H1 (cell line): ENCODE data around the gene SLC1A7. TPM values are rescaled to one million over a fixed set of nuclear protein-coding genes. Genes with fewer than 3 reads are reported as not detected.

Experiments used
- CTCF ChIA-PET: fragments of 300-600 bp; sonication (Branson Sonifier 250); formaldehyde crosslinking; loops from one replicate; lab custom pipeline; 2021; ENCODE audit not compliant: partially characterized antibody; lab: Charles Lee
- POLR2A ChIA-PET: fragments of 300-600 bp; sonication (Branson Sonifier 250); formaldehyde crosslinking; loops from one replicate; lab custom pipeline; 2021; ENCODE audit warnings: inconsistent platforms; ENCODE audit not compliant: partially characterized antibody; lab: Charles Lee
- DNase-seq, 2 experiments: peaks; one replicate each; pipeline versions ENCODE4 v3.0.0 to v3.0.0-alpha.2; 2010 to 2022; ENCODE audit warnings: low spot score in 2 of 2, low read depth in 1 of 2, mixed read lengths in 1 of 2
- FAIRE-seq: peaks from 2 replicates; lab custom pipeline; 2011; peaks lifted over from hg19 to GRCh38; lab: Jason Lieb, UNC
- H2AFZ ChIP-seq: 2 replicates; pipeline ENCODE4 v1.8.1; 2012; ENCODE audit warnings: low read length, inconsistent platforms
- H2AK5ac ChIP-seq: 2 replicates; pipeline ENCODE4 v1.6.1; 2013; ENCODE audit warnings: low read depth, low read length
- H2BK120ac ChIP-seq: replicated peaks from 2 replicates; pipeline ENCODE3; 2013; ENCODE audit warnings: low read depth, low read length, inconsistent platforms
- H2BK12ac ChIP-seq: 2 replicates; pipeline ENCODE4 v1.6.1; 2013; ENCODE audit warnings: low read depth, low read length
- H2BK15ac ChIP-seq: 2 replicates; pipeline ENCODE4 v1.6.1; 2013; ENCODE audit warnings: low read length
- H2BK20ac ChIP-seq: 2 replicates; pipeline ENCODE4 v1.6.1; 2013; ENCODE audit warnings: low read length
- H2BK5ac ChIP-seq: 2 replicates; pipeline ENCODE4 v1.6.1; 2013; ENCODE audit warnings: low read depth, low read length
- H3K14ac ChIP-seq: 2 replicates; pipeline ENCODE4 v1.6.1; 2013; ENCODE audit warnings: inconsistent platforms; ENCODE audit not compliant: insufficient read length
- H3K18ac ChIP-seq: 2 replicates; pipeline ENCODE4 v1.6.1; 2013; ENCODE audit warnings: low read length; ENCODE audit errors: extremely low read depth
- H3K23ac ChIP-seq: 2 replicates; pipeline ENCODE4 v1.6.1; 2013; ENCODE audit warnings: inconsistent platforms; ENCODE audit not compliant: insufficient read length
- H3K23me2 ChIP-seq: 2 replicates; pipeline ENCODE4 v1.6.1; 2013; ENCODE audit warnings: low read depth, low read length
- H3K27ac ChIP-seq: 2 replicates; pipeline ENCODE4 v1.6.1; 2011; ENCODE audit warnings: low read depth, low read length, inconsistent platforms
- H3K27me3 ChIP-seq, 4 experiments: replicated peaks in 1 of 4; 1 replicate in 1 of 4; 2 replicates in 3 of 4; pipeline versions ENCODE4 v1.6.1 to v1.8.1; 2011 to 2013; ENCODE audit warnings: low read length in 3 of 4, mild to moderate bottlenecking in 3 of 4, inconsistent platforms in 2 of 4, mixed read lengths in 2 of 4, moderate library complexity in 1 of 4; ENCODE audit not compliant: control insufficient read depth in 3 of 4, insufficient read depth in 3 of 4; ENCODE audit errors: extremely low read depth in 1 of 4
- H3K36me3 ChIP-seq, 4 experiments: 2 replicates each; pipeline versions ENCODE4 v1.6.1 to v1.8.1; 2011 to 2013; ENCODE audit warnings: mild to moderate bottlenecking in 4 of 4, low read length in 3 of 4, moderate library complexity in 2 of 4, control low read depth in 1 of 4, inconsistent platforms in 1 of 4; ENCODE audit not compliant: insufficient read depth in 4 of 4, control insufficient read depth in 2 of 4
- H3K4ac ChIP-seq: replicated peaks from 2 replicates; pipeline ENCODE3; 2013; ENCODE audit warnings: low read length, low read depth, mixed read lengths, inconsistent platforms; ENCODE audit not compliant: insufficient read length
- H3K4me1 ChIP-seq, 4 experiments: replicated peaks in 1 of 4; 1 replicate in 1 of 4; 2 replicates in 3 of 4; pipeline versions ENCODE4 v1.6.1 to v1.8.1; 2011 to 2013; ENCODE audit warnings: low read length in 3 of 4, inconsistent platforms in 2 of 4, mixed read lengths in 1 of 4; ENCODE audit not compliant: insufficient read depth in 4 of 4, control insufficient read depth in 3 of 4
- H3K4me2 ChIP-seq, 2 experiments: 2 replicates each; pipeline versions ENCODE4 v1.6.1 to v1.8.1; 2011 to 2013; ENCODE audit warnings: low read depth in 2 of 2, low read length in 2 of 2, control low read depth in 1 of 2, inconsistent platforms in 1 of 2, mild to moderate bottlenecking in 1 of 2; ENCODE audit not compliant: insufficient read depth in 1 of 2
- H3K4me3 ChIP-seq, 4 experiments: fragments of 200-600, 300-600 bp in 1 of 4; sonication (generic), shearing (Covaris generic), sonication (Bioruptor Twin) in 1 of 4; 2 replicates each; pipeline versions ENCODE4 v1.5.1 to v1.8.1; 2011 to 2016; ENCODE audit warnings: low read length in 4 of 4, low read depth in 3 of 4, control low read depth in 2 of 4, inconsistent platforms in 2 of 4, mild to moderate bottlenecking in 2 of 4, mixed read lengths in 1 of 4, moderate library complexity in 1 of 4; ENCODE audit not compliant: insufficient read depth in 2 of 4; ENCODE audit errors: extremely low read depth in 1 of 4
- H3K56ac ChIP-seq: replicated peaks from 2 replicates; pipeline ENCODE3; 2013; ENCODE audit warnings: low read depth, mild to moderate bottlenecking, mixed read lengths, low read length, inconsistent platforms; ENCODE audit not compliant: insufficient read length
- H3K79me1 ChIP-seq: 2 replicates; pipeline ENCODE4 v1.6.1; 2013; ENCODE audit warnings: low read depth, low read length, control low read depth
- H3K79me2 ChIP-seq, 2 experiments: 2 replicates each; pipeline versions ENCODE4 v1.6.1 to v1.8.1; 2012 to 2013; ENCODE audit warnings: low read length in 2 of 2, mild to moderate bottlenecking in 2 of 2, inconsistent platforms in 1 of 2; ENCODE audit not compliant: insufficient read depth in 2 of 2, control insufficient read depth in 1 of 2
- H3K9ac ChIP-seq, 4 experiments: replicated peaks in 1 of 4; 1 replicate in 1 of 4; 2 replicates in 3 of 4; pipeline versions ENCODE4 v1.6.1 to v1.8.1; 2011 to 2013; ENCODE audit warnings: low read depth in 3 of 4, low read length in 3 of 4, control low read depth in 2 of 4, mild to moderate bottlenecking in 2 of 4, moderate library complexity in 2 of 4, inconsistent platforms in 1 of 4; ENCODE audit errors: extremely low read depth in 1 of 4
- H3K9me3 ChIP-seq, 2 experiments: 2 replicates each; pipeline versions ENCODE4 v1.6.1 to v1.8.1; 2012 to 2013; ENCODE audit warnings: mild to moderate bottlenecking in 2 of 2, moderate library complexity in 2 of 2, control low read depth in 1 of 2, inconsistent platforms in 1 of 2, low read depth in 1 of 2, low read length in 1 of 2, mixed read lengths in 1 of 2; ENCODE audit not compliant: insufficient read depth in 2 of 2
- H4K20me1 ChIP-seq, 2 experiments: replicated peaks in 1 of 2; 2 replicates each; pipeline versions ENCODE3 to v1.8.1; 2011 to 2013; ENCODE audit warnings: inconsistent platforms in 2 of 2, low read length in 2 of 2, mild to moderate bottlenecking in 1 of 2; ENCODE audit not compliant: insufficient read depth in 2 of 2, control insufficient read depth in 1 of 2
- H4K5ac ChIP-seq: 2 replicates; pipeline ENCODE4 v1.6.1; 2013; ENCODE audit warnings: low read length, low read depth, mixed read lengths, inconsistent platforms; ENCODE audit not compliant: insufficient read length
- H4K8ac ChIP-seq: 2 replicates; pipeline ENCODE4 v1.8.0; 2013; ENCODE audit warnings: mild to moderate bottlenecking, moderate library complexity, low read length, inconsistent platforms; ENCODE audit not compliant: insufficient read depth; ENCODE audit errors: extremely low read depth
- H4K91ac ChIP-seq: replicated peaks from 2 replicates; pipeline ENCODE3; 2013; ENCODE audit warnings: low read length, mixed read lengths, inconsistent platforms; ENCODE audit not compliant: insufficient read length
- CBX8 ChIP-seq: fragments of 300-800, 300-1000 bp; sonication (generic); IDR thresholded peaks from 2 replicates; pipeline ENCODE4 v1.7.1; 2016; ENCODE audit warnings: low read depth, low read length, borderline replicate concordance
- CTCF ChIP-seq, 3 experiments: IDR thresholded peaks; 1 replicate in 2 of 3; 2 replicates in 1 of 3; pipeline versions ENCODE4 v1.5.1 to v1.6.1; 2011; ENCODE audit warnings: low read length in 3 of 3, mild to moderate bottlenecking in 3 of 3, inconsistent platforms in 2 of 3, low read depth in 1 of 3, moderate library complexity in 1 of 3; ENCODE audit not compliant: insufficient read depth in 1 of 3; ENCODE audit errors: control extremely low read depth in 1 of 3
- FOSL1 ChIP-seq: IDR thresholded peaks from 2 replicates; pipeline ENCODE4 v1.6.1; 2011; ENCODE audit warnings: mild to moderate bottlenecking, low read depth, low read length, moderate library complexity; ENCODE audit not compliant: insufficient read depth
- GTF2F1 ChIP-seq: IDR thresholded peaks from 2 replicates; pipeline ENCODE4 v1.6.1; 2012; ENCODE audit warnings: low read depth, low read length, improper control_type of control experiment, borderline replicate concordance
- RXRA ChIP-seq: IDR thresholded peaks from 2 replicates; pipeline ENCODE4 v1.6.1; 2011; ENCODE audit warnings: low read depth, mild to moderate bottlenecking, low read length, moderate library complexity; ENCODE audit not compliant: insufficient read depth
- SAP30 ChIP-seq: fragments of 300-600 bp; sonication (generic); IDR thresholded peaks from 2 replicates; pipeline ENCODE4 v1.7.1; 2012; ENCODE audit warnings: low read length, moderate library complexity, mild to moderate bottlenecking, inconsistent platforms; ENCODE audit not compliant: insufficient read depth, insufficient replicate concordance
- SIRT6 ChIP-seq: IDR thresholded peaks from one replicate; pipeline ENCODE4 v1.7.1; 2012; ENCODE audit warnings: low read length, inconsistent platforms
- SP2 ChIP-seq: IDR thresholded peaks from 2 replicates; pipeline ENCODE4 v1.6.1; 2012; ENCODE audit warnings: mild to moderate bottlenecking, low read length, inconsistent platforms
- TAF1 ChIP-seq: IDR thresholded peaks from 2 replicates; pipeline ENCODE4 v1.6.1; 2011; ENCODE audit warnings: mild to moderate bottlenecking, low read depth, low read length
- TCF12 ChIP-seq: IDR thresholded peaks from 2 replicates; pipeline ENCODE4 v1.6.1; 2011; ENCODE audit warnings: low read depth, mild to moderate bottlenecking, low read length
- WGBS, 2 experiments: shearing (Covaris generic) in 1 of 2; methylation state at CpG; one replicate each; pipeline versions ENCODE4 v1.1.6 to v1.1.7; 2013 to 2015; ENCODE audit warnings: low lambda C conversion rate in 2 of 2, mixed read lengths in 2 of 2, inconsistent platforms in 1 of 2, low coverage in 1 of 2, missing lambda C conversion rate in 1 of 2; ENCODE audit not compliant: insufficient replicate concordance in 2 of 2, insufficient coverage in 1 of 2, insufficient read length in 1 of 2; ENCODE audit errors: extremely low coverage in 1 of 2, missing lambda C conversion rate in 1 of 2; 5-methylcytosine and 5-hydroxymethylcytosine counted together
- polyA plus RNA-seq, 7 experiments: library from polyadenylated mRNA; depleted of rRNA in 3 of 7; stranded (reverse) in 5 of 7; unstranded in 2 of 7; fragments of >200 nt in 5 of 7; fragments of 200-250 nt in 2 of 7; gene quantifications; 1 replicate in 5 of 7; 2 replicates in 1 of 7; 4 replicates in 1 of 7; pipeline versions ENCODE4 v1.2.1 to v1.2.3, GENCODE V29; 2011 to 2013; ENCODE audit warnings: missing spikeins in 2 of 7, mixed read lengths in 2 of 7
- total RNA-seq: library from RNA; stranded (reverse); fragmentation: NEBNext Ultra II Directional; extraction: Animal tissue kit (Norgen Biotek cat#: 25700); gene quantifications from 2 replicates; pipeline ENCODE4 v1.2.1, GENCODE V29; 2021

The SLC1A7 gene
- total and polyA plus RNA-seq, 2 of the 8 experiments (the other 6 are each of a cell fraction or from before 2014, with no cell fraction given): not detected

- Histone ChIP-seq H2AK5ac (no peak overlapping the region), H3K79me2 (no peaks in the 10 kb centered on the region), H3K27me3 (peaks cover 0 to 3% (median 0%) of the 10 kb centered on the region in 4 experiments; a peak in 1 of 7 replicates), H4K5ac (no peak overlapping the region), H3K79me1 (no peaks in the 10 kb centered on the region), H2BK5ac (no peak overlapping the region), H3K27ac (no peak overlapping the region), H3K4ac (no peak overlapping the region), H3K4me3 (no peak overlapping the region), H3K56ac (no peak overlapping the region), H3K4me2 (no peak overlapping the region), H2BK12ac (no peak overlapping the region), H4K20me1 (no peaks in the 10 kb centered on the region), H2BK120ac (no peak overlapping the region), H3K14ac (no peak overlapping the region), H3K23me2 (no peaks in the 10 kb centered on the region), H4K8ac (no peak overlapping the region), H2BK15ac (no peak overlapping the region), H2BK20ac (no peak overlapping the region), H3K9ac (no peak overlapping the region), H3K18ac (no peak overlapping the region), H2AFZ (no peak overlapping the region), H4K91ac (no peak overlapping the region), H3K4me1 (peaks cover 0 to 5% (median under 1%) of the 10 kb centered on the region in 4 experiments; a peak in 1 of 7 replicates), H3K23ac (no peak overlapping the region), H3K36me3 (no peaks in the 10 kb centered on the region), H3K9me3 (peaks cover 0 to 4% of the 10 kb centered on the region in 2 experiments; a peak in 2 of 4 replicates)
- WGBS, 2 experiments: 84% methylated on average over 15 of the region's 15 CpGs; no CpG with 5 or more reads in 1 of the 2 experiments
- FAIRE-seq: no peak
- DNase-seq: no peak
- POLR2A ChIA-PET: interaction anchor here (0.7 to 1.3 kb wide), 3 partner anchors 10 to 37 kb away, joined by 3 read pairs; no protein-coding TSS in a partner anchor
- CTCF ChIA-PET: interaction anchor here (0.5 to 1.4 kb wide), 6 partner anchors 10 to 74 kb away, joined by 3 to 5 read pairs (median 3); no protein-coding TSS in a partner anchor
- TF ChIP-seq TCF12 (no peak), SIRT6 (no peak), CBX8 (no peak), SP2 (no peak), TAF1 (no peak), CTCF (IDR thresholded peaks at IDR 0.05; ENCODE audit: control extremely low read depth in 1 of 3, insufficient read depth in 1 of 3, low read depth in 1 of 3, low read length in 3 of 3) (no peak), GTF2F1 (no peak), RXRA (no peak), SAP30 (no peak), FOSL1 (no peak)
These were observed 34.7 kb downstream of the SLC1A7 start for GRCh38 chr1:53107570-53108322.
